DMS 273 (cell line): ENCODE data around the gene SPO11.

Experiments
- DNase-seq: peaks from one replicate; lab custom pipeline; 2025; ENCODE audit not compliant: unreplicated experiment; lab: John Stamatoyannopoulos, UW

SPO11 gene

DNA sequence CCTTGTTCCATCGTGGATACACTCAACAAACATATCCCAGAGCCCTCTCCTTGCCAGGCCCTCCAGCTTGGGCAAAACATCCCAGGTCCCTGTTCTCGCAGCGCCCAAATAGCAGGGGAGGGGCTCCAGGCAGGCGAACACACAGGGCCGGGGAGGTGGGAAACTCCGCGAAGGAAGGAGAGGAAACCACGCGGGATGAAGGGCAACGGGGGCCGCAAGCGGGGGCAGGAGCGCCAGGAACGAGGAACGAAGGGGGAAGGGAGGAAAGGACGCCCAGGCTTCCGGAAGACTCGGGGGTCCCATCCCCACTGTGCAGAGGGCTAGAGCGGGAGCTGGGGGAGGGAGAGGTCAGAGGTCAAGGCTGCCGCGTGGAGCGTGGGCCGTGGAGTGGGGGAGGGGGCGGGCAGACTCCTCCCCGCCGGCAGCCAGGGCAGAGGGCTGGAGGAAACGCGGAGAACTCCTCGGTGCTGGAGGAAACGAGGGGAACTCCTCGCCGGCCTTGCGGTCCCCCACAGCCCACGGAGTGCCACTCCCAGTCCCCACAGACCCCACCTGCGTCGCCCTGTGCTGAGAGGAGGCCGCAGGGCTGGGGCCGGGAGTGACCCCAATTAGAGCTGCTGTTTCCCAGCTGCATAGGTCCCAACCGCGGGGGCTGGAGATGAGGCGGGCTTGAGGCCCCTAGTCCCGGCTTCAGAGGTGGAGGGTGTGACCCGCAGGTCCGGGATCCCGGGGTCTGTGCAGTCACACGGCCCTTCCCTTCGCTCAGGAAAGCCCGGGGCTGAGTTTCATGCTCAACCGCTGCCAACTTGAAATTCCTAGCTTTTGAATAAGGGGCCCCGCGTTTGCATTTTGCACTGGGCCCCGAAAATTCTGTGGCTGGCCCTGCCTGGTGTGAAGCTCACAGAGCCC lies 60.3 kb downstream of the SPO11 start:
- DNase-seq: no peak

DNA sequence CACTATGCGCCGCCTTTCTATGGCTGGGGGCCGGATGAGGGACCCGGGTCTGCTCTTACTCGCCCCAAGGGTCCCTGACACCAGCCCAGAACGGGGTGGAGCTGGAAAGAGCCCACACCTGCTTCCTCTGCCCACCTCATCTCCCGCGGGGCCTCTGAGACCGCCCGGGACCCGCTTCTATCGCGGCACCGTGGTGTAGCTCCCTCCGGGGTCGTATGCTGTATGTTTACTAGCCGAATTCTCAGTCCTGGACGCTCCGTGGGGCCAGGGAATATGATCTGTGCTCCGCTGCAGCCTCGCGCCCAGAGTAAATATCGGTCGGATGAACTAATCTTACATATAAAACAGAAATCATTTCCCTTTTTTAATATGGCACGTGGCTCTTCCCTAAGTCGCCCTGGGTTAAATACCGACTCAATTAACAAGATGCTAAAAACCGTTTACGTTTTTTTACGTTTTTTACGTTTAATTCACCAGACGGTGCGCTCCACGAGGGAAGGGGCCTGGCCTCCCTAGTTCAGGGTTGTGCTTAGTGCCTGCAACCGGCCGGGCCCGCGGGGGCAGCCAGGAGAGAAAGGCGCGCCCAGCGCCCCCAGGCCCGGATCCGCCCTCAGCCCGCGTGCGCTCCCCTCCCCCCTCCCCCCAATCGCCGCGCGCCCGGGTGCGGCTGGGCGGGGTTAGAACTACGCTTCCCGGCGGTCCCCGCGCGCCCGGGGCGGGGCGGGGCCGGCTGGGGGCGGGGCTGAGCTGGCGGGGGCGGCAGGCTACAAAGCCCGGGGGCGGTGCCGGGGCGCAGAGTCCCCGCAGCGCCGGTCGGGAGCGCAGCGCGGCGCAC lies 61.2 kb downstream of the SPO11 start, which contains the start of gene RBM38:
TSS of gene RBM38 (plus strand) at position 793 of the 835 bp plus-strand sequence. CDS start 186 bp downstream, outside the sequence.
- peak; percentile 90 for DNase-seq

DNA sequence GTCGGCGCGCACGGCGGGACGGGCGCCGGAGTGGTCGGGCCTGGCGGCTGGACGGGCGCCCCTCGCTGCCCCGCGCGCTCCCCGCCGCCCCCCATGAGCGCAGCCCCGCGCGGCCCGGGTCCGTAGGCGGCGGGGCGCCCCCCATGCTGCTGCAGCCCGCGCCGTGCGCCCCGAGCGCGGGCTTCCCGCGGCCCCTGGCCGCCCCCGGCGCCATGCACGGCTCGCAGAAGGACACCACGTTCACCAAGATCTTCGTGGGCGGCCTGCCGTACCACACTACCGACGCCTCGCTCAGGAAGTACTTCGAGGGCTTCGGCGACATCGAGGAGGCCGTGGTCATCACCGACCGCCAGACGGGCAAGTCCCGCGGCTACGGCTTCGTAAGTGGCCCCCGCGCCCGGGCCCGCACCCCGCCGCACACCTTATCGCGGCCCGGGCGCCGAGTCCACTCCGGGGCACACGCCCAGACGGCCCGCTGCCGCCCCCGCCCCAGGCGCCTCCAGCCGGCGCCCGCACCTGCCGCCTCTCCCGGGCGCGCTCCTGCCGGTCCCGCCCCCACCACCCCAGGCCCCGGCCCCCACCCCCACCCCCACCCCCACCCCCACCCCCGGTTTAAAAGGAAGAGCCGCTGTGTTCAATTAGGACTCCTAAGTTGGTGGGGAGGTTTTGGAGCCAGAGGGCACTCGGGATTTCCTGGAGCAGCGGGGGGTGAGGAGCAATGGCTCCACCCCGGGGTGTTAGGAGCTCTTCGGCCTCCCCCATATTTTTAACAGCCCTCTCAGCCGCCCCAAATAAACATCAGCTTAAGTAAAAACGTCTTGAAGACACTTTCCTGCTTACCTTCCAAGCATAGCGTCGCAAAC lies 62.1 kb downstream of the SPO11 start:
- DNase-seq: peak; percentile 53

GRCh38 chr20:57392512-57393271 lies 63.1 kb downstream of the SPO11 start:
- DNase-seq: no peak
